ENCODE data around the gene SNRNP25. TPM values are rescaled to one million over a fixed set of nuclear protein-coding genes. Genes with fewer than 3 reads are reported as not detected.

The SNRNP25 gene
- total RNA-seq, 1 donor from 2014 or later, result 9.0 TPM

DNA sequence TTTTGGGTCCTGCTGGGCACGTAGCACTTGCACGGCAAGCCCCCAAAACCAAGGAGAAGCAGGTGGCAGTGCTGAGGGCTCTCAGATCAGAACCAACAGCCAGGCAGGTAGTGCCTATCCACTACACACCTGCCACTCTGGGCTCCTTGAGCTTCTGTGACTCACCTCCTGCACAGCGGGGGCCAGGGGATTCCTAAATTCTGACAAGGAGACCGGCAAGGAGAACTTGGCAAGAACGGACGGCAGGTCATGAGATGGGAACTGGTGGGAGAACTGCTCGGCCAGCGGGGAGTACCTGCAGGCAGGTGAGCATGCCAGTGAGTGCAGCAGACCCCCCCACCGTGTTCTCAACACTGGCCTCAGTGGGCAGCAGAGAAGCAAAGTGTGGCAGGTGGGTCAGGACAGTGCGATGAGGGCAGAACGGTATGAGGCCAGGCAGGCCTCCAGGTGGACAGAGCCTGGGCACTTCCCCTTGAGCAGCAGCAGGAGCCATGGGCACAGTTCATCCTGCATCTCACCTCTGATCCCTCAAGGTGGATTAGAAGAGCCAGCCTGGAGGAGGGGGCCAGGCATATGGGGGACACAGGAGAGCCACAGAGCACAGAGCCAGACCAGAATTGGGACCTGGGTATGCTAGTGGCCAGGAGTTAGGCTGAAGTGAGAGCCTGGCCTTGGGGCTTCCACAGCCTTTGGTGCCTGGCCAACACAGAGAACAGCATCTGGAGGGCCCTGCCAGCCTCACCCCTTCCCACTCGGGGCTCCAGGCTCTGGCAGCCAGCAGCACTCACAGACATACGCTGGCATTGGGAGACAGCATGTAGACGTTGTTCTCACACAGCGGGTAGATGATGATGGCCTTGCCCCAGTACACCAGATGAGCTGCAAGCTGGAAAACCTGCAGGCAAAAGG lies 39.1 kb downstream of the SNRNP25 start:
- peaks cover 33% of the 10 kb centered on the region for H3K36me3 ChIP-seq (ENCODE audit: control insufficient read depth, insufficient read depth, low read length)

DNA sequence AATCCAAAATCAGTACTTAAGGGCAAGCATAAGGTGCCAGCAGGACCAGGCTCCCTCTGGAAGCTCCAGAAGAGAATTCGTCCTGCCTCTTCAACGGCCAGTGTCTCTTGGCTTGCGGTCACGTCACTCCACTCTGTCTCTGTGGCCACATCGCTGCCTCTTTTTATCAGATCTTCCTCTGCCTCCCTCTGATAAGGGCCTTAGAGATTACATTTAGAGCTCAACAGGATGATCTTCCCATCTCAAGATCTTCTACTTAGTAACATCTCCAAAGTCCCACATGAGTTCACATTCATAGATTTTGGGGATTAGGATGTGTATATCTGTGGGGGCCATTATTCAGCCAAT lies 41.3 kb downstream of the SNRNP25 start:
- DNase-seq (ENCODE audit: low read depth), result no peak
- Histone ChIP-seq H3K36me3 (ENCODE audit: control insufficient read depth, insufficient read depth, low read length) (peaks cover 25% of the 10 kb centered on the region), H3K4me3 (ENCODE audit: low read depth, low read length) (no peak overlapping the region), H3K27me3 (ENCODE audit: control insufficient read depth, insufficient read depth, low read length) (no peaks in the 10 kb centered on the region)
- FAIRE-seq, result no peak
- TF ChIP-seq, protein P1, sequence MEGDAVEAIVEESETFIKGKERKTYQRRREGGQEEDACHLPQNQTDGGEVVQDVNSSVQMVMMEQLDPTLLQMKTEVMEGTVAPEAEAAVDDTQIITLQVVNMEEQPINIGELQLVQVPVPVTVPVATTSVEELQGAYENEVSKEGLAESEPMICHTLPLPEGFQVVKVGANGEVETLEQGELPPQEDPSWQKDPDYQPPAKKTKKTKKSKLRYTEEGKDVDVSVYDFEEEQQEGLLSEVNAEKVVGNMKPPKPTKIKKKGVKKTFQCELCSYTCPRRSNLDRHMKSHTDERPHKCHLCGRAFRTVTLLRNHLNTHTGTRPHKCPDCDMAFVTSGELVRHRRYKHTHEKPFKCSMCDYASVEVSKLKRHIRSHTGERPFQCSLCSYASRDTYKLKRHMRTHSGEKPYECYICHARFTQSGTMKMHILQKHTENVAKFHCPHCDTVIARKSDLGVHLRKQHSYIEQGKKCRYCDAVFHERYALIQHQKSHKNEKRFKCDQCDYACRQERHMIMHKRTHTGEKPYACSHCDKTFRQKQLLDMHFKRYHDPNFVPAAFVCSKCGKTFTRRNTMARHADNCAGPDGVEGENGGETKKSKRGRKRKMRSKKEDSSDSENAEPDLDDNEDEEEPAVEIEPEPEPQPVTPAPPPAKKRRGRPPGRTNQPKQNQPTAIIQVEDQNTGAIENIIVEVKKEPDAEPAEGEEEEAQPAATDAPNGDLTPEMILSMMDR (IDR thresholded peaks at IDR 0.05; ENCODE audit: insufficient read depth, low read length, severe bottlenecking), result no peak

More for the DNA sequence above, 39.1 kb downstream of the SNRNP25 start:
- peak; percentile 7 for FAIRE-seq
- TF ChIP-seq, protein P1 (IDR thresholded peaks at IDR 0.05; ENCODE audit: insufficient read depth, low read length, severe bottlenecking), result no peak
- Histone ChIP-seq H3K4me3 (ENCODE audit: low read depth, low read length) (no peak overlapping the region), H3K27me3 (ENCODE audit: control insufficient read depth, insufficient read depth, low read length) (no peaks in the 10 kb centered on the region)
- DNase-seq (ENCODE audit: low read depth), result no peak

DNA sequence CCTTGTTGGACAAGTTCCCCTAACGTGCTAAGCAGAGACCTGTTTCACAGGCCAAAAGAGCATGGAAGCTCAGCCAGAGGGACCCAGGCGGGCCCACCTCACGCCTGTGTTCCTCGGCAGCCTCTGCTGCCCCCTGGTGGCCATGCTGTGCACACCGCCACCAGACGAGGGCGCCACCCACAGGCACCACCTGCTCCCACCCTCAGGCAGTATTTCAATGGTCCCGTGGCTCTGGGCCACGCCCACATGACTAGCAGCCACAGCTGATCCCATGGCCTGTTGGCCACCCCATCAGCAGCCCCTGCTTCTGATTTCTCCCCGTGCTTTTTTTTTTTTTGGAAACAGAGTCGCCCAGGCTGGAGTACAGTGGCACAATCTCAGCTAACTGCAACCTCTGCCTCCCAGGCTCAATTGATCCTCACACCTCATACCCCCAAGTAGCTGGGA lies 43.3 kb downstream of the SNRNP25 start:
- TF ChIP-seq, protein P1 (IDR thresholded peaks at IDR 0.05; ENCODE audit: insufficient read depth, low read length, severe bottlenecking), result peak; percentile 100
- FAIRE-seq (no peak), DNase-seq (ENCODE audit: low read depth) (peak; percentile 78)
- H3K27me3 ChIP-seq (ENCODE audit: control insufficient read depth, insufficient read depth, low read length), result no peaks in the 10 kb centered on the region
- no peak overlapping the region for H3K4me3 ChIP-seq (ENCODE audit: low read depth, low read length)
- peaks cover 25% of the 10 kb centered on the region for H3K36me3 ChIP-seq (ENCODE audit: control insufficient read depth, insufficient read depth, low read length)

DNA sequence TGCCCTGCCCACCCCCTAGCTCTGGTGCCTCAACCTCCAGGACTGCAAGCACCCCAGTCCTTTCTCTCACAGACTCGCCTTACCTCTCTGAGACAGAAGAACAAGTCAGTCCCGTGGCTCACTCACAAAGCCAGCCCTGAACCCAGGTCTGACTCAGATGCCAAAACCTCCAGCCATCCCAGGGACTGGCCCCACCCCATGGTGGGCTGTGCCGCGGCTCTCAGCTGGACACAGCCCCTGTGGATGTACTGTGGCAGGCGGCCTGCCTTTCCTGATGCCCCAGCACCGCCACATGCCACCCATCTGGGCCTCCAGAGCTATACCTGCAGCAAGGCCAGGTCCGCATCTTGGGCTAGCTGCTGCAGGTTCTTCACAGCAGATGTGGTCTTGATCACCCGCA lies 44.2 kb downstream of the SNRNP25 start:
- FAIRE-seq, result no peak
- H3K4me3 ChIP-seq (ENCODE audit: low read depth, low read length), result no peak overlapping the region
- H3K27me3 ChIP-seq (ENCODE audit: control insufficient read depth, insufficient read depth, low read length), result no peaks in the 10 kb centered on the region
- TF ChIP-seq, protein P1 (IDR thresholded peaks at IDR 0.05; ENCODE audit: insufficient read depth, low read length, severe bottlenecking), result no peak
- no peak for DNase-seq (ENCODE audit: low read depth)
- H3K36me3 ChIP-seq (ENCODE audit: control insufficient read depth, insufficient read depth, low read length), result peaks cover 18% of the 10 kb centered on the region

DNA sequence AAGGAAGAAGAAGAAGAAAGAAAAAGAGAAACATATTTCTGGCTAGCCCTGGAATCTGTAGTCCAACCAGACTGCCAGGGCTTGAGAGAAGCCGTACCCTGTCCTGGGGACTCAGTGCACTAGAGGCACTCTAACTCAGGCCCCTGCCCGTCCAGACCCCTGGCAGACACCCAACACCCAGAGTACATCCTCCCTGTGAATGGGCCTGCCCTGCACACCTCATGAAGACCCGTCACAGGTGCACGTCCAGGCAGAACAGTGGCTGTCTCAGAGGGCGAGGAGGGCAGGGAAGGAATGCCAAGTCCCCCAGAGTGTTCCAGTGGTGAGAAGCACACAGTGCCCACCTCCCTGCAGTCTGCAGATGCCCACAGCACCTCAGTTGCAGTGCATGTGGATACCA lies 47.4 kb downstream of the SNRNP25 start:
- H3K36me3 ChIP-seq (ENCODE audit: control insufficient read depth, insufficient read depth, low read length), result peaks cover 14% of the 10 kb centered on the region
- TF ChIP-seq, protein P1 (IDR thresholded peaks at IDR 0.05; ENCODE audit: insufficient read depth, low read length, severe bottlenecking), result no peak
- FAIRE-seq (no peak), DNase-seq (ENCODE audit: low read depth) (no peak)
- no peak overlapping the region for H3K4me3 ChIP-seq (ENCODE audit: low read depth, low read length)
- no peaks in the 10 kb centered on the region for H3K27me3 ChIP-seq (ENCODE audit: control insufficient read depth, insufficient read depth, low read length)

Measured in bronchial epithelial cell (primary cell).